ENCODE data around the gene FRMD3. TPM values are rescaled to one million over a fixed set of nuclear protein-coding genes. Genes with fewer than 3 reads are reported as not detected.

Gene FRMD3
- total RNA-seq, 1 donor from 2014 or later: 1.0 TPM

GRCh38 chr9:83432877-83433550 is 105.2 kb downstream of the FRMD3 start:
- DNase-seq (ENCODE audit: low read depth): no peak

- DNase-seq (ENCODE audit: low read depth): peak; percentile 87
These were observed 106.0 kb downstream of the FRMD3 start for GRCh38 chr9:83432104-83432627.

GRCh38 chr9:83431101-83432060 is 106.8 kb downstream of the FRMD3 start:
- peak; percentile 25 for DNase-seq (ENCODE audit: low read depth)

- DNase-seq (ENCODE audit: low read depth): no peak
These were observed 107.5 kb downstream of the FRMD3 start for GRCh38 chr9:83430681-83431080.

- no peak for DNase-seq (ENCODE audit: low read depth)
These were observed 109.0 kb downstream of the FRMD3 start for GRCh38 chr9:83429229-83429628.

- peak; percentile 59 for DNase-seq (ENCODE audit: low read depth)
These were observed 113.0 kb downstream of the FRMD3 start for GRCh38 chr9:83425240-83425639.

- no peak for DNase-seq (ENCODE audit: low read depth)
These were observed 113.4 kb downstream of the FRMD3 start for GRCh38 chr9:83424831-83425230.

GRCh38 chr9:83423815-83424707 is 114.1 kb downstream of the FRMD3 start:
- DNase-seq (ENCODE audit: low read depth): no peak

GRCh38 chr9:83422527-83422926 is 115.7 kb downstream of the FRMD3 start:
- no peak for DNase-seq (ENCODE audit: low read depth)

- no peak for DNase-seq (ENCODE audit: low read depth)
These were observed 117.7 kb downstream of the FRMD3 start for GRCh38 chr9:83420486-83420885.

- DNase-seq (ENCODE audit: low read depth): no peak
These were observed 118.2 kb downstream of the FRMD3 start for GRCh38 chr9:83419961-83420360.

GRCh38 chr9:83418283-83418682 is 119.9 kb downstream of the FRMD3 start:
- no peak for DNase-seq (ENCODE audit: low read depth)

GRCh38 chr9:83413367-83413766 is 124.8 kb downstream of the FRMD3 start:
- no peak for DNase-seq (ENCODE audit: low read depth)

GRCh38 chr9:83410701-83411100 is 127.5 kb downstream of the FRMD3 start:
- peak; percentile 37 for DNase-seq (ENCODE audit: low read depth)

- DNase-seq (ENCODE audit: low read depth): no peak
These were observed 131.3 kb downstream of the FRMD3 start for GRCh38 chr9:83406921-83407320.

GRCh38 chr9:83405759-83406158 is 132.4 kb downstream of the FRMD3 start:
- DNase-seq (ENCODE audit: low read depth): no peak

GRCh38 chr9:83403527-83404238 is 134.5 kb downstream of the FRMD3 start:
- peak; percentile 80 for DNase-seq (ENCODE audit: low read depth)

GRCh38 chr9:83401328-83401900 is 136.8 kb downstream of the FRMD3 start:
- DNase-seq (ENCODE audit: low read depth): no peak

- DNase-seq (ENCODE audit: low read depth): no peak
These were observed 141.4 kb downstream of the FRMD3 start for GRCh38 chr9:83396813-83397212.

GRCh38 chr9:83396342-83396741 is 141.9 kb downstream of the FRMD3 start:
- no peak for DNase-seq (ENCODE audit: low read depth)

- no peak for DNase-seq (ENCODE audit: low read depth)
These were observed 146.0 kb downstream of the FRMD3 start for GRCh38 chr9:83392228-83392627.
